GM13976 (cell line): ENCODE results near the gene ILRUN.
"Not testable (repeated sequence)": the region's sequence is repeated elsewhere in the genome, so short reads cannot be mapped to it uniquely, and the experiment has no call there.

Experiments
- DNase-seq: peaks from one replicate; pipeline ENCODE4 v3.0.0; 2012; ENCODE audit warnings: low spot score
- CTCF ChIP-seq: IDR thresholded peaks from 2 replicates; pipeline ENCODE4 v1.5.1; 2012; ENCODE audit warnings: borderline replicate concordance, mild to moderate bottlenecking; ENCODE audit not compliant: insufficient read depth; ENCODE audit errors: extremely low read depth, missing control alignments, control extremely low read depth
- in situ Hi-C: fragments of 300-500 bp; cut with MboI; formaldehyde crosslinking; loops from one replicate; pipeline ENCODE4 v1.12.0; 2022; ENCODE audit warnings: low sequenced_read_pairs, mixed read lengths, inconsistent platforms; ENCODE audit not compliant: unreplicated experiment

The ILRUN gene

GRCh38 chr6:34729631-34730470, 33.3 kb upstream of the ILRUN start:
- no peak for TF ChIP-seq CTCF
- no peak for DNase-seq
- in situ Hi-C loops, result no loop called here

- TF ChIP-seq CTCF, result no peak
- DNase-seq, result no peak
- in situ Hi-C loops, result no loop called here
Measured at GRCh38 chr6:34726055-34726454, 29.5 kb upstream of the ILRUN start.

- DNase-seq, result no peak
- in situ Hi-C loops, result no loop called here
- TF ChIP-seq CTCF, result no peak
Measured at GRCh38 chr6:34723203-34723602, 26.6 kb upstream of the ILRUN start.

GRCh38 chr6:34722451-34722850, 25.9 kb upstream of the ILRUN start:
- in situ Hi-C loops, result no loop called here
- no peak for DNase-seq
- TF ChIP-seq CTCF, result no peak

GRCh38 chr6:34720160-34720559, 23.6 kb upstream of the ILRUN start:
- in situ Hi-C loops, DNase-seq: not testable (repeated sequence)

- in situ Hi-C loops, DNase-seq: not testable (repeated sequence)
Measured at GRCh38 chr6:34719646-34720045, 23.1 kb upstream of the ILRUN start.

GRCh38 chr6:34718976-34719375, 22.4 kb upstream of the ILRUN start:
- TF ChIP-seq CTCF, result no peak
- DNase-seq, result no peak
- in situ Hi-C loops, result no loop called here

GRCh38 chr6:34717466-34717865, 20.9 kb upstream of the ILRUN start:
- TF ChIP-seq CTCF, result no peak
- in situ Hi-C loops, result no loop called here
- no peak for DNase-seq
